H9 (cell line): Measurements from ENCODE around the gene FABP1. TPM values are rescaled to one million over a fixed set of nuclear protein-coding genes. Genes with fewer than 3 reads are reported as not detected.

Experiments
- DNase-seq: peaks from one replicate; pipeline ENCODE4 v3.0.0-alpha.2; 2017
- H2AFZ ChIP-seq: one replicate; pipeline ENCODE4 v1.6.1; 2013; ENCODE audit warnings: mild to moderate bottlenecking, low read length, control low read depth, moderate library complexity
- H2AK5ac ChIP-seq: 2 replicates; pipeline ENCODE4 v1.6.1; 2013; ENCODE audit warnings: low read length, control low read depth, mixed read lengths; ENCODE audit not compliant: insufficient read length
- H2BK120ac ChIP-seq: one replicate; pipeline ENCODE4 v1.6.1; 2013; ENCODE audit warnings: low read depth, mild to moderate bottlenecking, low read length, control low read depth, inconsistent platforms; ENCODE audit not compliant: poor library complexity, severe bottlenecking
- H2BK12ac ChIP-seq: 2 replicates; pipeline ENCODE4 v1.6.1; 2013; ENCODE audit warnings: low read length, control low read depth, mixed read lengths, low read depth; ENCODE audit not compliant: insufficient read length
- H2BK15ac ChIP-seq: 2 replicates; pipeline ENCODE4 v1.6.1; 2013; ENCODE audit warnings: low read depth, low read length, control low read depth
- H2BK20ac ChIP-seq: one replicate; pipeline ENCODE4 v1.6.1; 2013; ENCODE audit warnings: low read depth, mild to moderate bottlenecking, low read length, control low read depth, inconsistent platforms; ENCODE audit not compliant: poor library complexity, severe bottlenecking
- H2BK5ac ChIP-seq: 2 replicates; pipeline ENCODE4 v1.6.1; 2013; ENCODE audit warnings: low read length, control low read depth, mixed read lengths; ENCODE audit not compliant: insufficient read length
- H3K14ac ChIP-seq: 2 replicates; pipeline ENCODE4 v1.6.1; 2013; ENCODE audit warnings: low read length, control low read depth; ENCODE audit not compliant: insufficient read depth
- H3K18ac ChIP-seq: 2 replicates; pipeline ENCODE4 v1.6.1; 2013; ENCODE audit warnings: low read depth, mild to moderate bottlenecking, mixed read lengths, low read length, control low read depth; ENCODE audit not compliant: insufficient read length
- H3K23ac ChIP-seq: 2 replicates; pipeline ENCODE4 v1.6.1; 2013; ENCODE audit warnings: low read length, control low read depth, mixed read lengths, low read depth; ENCODE audit not compliant: insufficient read length
- H3K23me2 ChIP-seq: 2 replicates; pipeline ENCODE4 v1.6.1; 2013; ENCODE audit warnings: low read depth, mild to moderate bottlenecking, mixed read lengths, low read length, control low read depth; ENCODE audit not compliant: insufficient read length, poor library complexity, severe bottlenecking
- H3K27ac ChIP-seq: 2 replicates; pipeline ENCODE4 v1.5.1; 2013; ENCODE audit warnings: low read length, control low read depth, mixed read lengths, low read depth; ENCODE audit not compliant: insufficient read length
- H3K27me3 ChIP-seq: 2 replicates; pipeline ENCODE4 v1.6.1; 2013; ENCODE audit warnings: low read length, control low read depth, inconsistent platforms; ENCODE audit not compliant: insufficient read depth
- H3K4ac ChIP-seq: 2 replicates; pipeline ENCODE4 v1.6.1; 2013; ENCODE audit warnings: low read depth, mild to moderate bottlenecking, control low read depth, inconsistent platforms, low read length, moderate library complexity
- H3K4me1 ChIP-seq: 2 replicates; pipeline ENCODE4 v1.6.1; 2013; ENCODE audit warnings: low read length, control low read depth, inconsistent platforms; ENCODE audit not compliant: insufficient read depth
- H3K4me2 ChIP-seq: 2 replicates; pipeline ENCODE4 v1.6.1; 2013; ENCODE audit warnings: low read length, control low read depth, mixed read lengths; ENCODE audit not compliant: insufficient read length, insufficient read depth
- H3K56ac ChIP-seq: 2 replicates; pipeline ENCODE4 v1.6.1; 2013; ENCODE audit warnings: low read depth, mild to moderate bottlenecking, mixed read lengths, low read length, control low read depth; ENCODE audit not compliant: insufficient read length
- H3K79me1 ChIP-seq: 2 replicates; pipeline ENCODE4 v1.6.1; 2013; ENCODE audit warnings: low read depth, mild to moderate bottlenecking, moderate library complexity, low read length, control low read depth, inconsistent platforms; ENCODE audit not compliant: insufficient read depth, poor library complexity, severe bottlenecking
- H3K79me2 ChIP-seq: 2 replicates; pipeline ENCODE4 v1.6.1; 2013; ENCODE audit warnings: low read length, control low read depth, inconsistent platforms; ENCODE audit not compliant: insufficient read depth
- H3K9ac ChIP-seq: 2 replicates; pipeline ENCODE4 v1.6.1; 2013; ENCODE audit warnings: low read length, control low read depth, mixed read lengths; ENCODE audit not compliant: insufficient read length; ENCODE audit errors: extremely low read depth
- H3K9me3 ChIP-seq: one replicate; pipeline ENCODE4 v1.6.1; 2013; ENCODE audit warnings: low read depth, low read length, inconsistent platforms; ENCODE audit not compliant: control insufficient read depth
- H3T11ph ChIP-seq: one replicate; pipeline ENCODE4 v1.6.1; 2013; ENCODE audit warnings: mild to moderate bottlenecking, low read length, control low read depth, inconsistent platforms
- H4K20me1 ChIP-seq: one replicate; pipeline ENCODE4 v1.6.1; 2013; ENCODE audit not compliant: control insufficient read depth, insufficient read length, insufficient read depth
- H4K5ac ChIP-seq: 2 replicates; pipeline ENCODE4 v1.6.1; 2013; ENCODE audit warnings: low read depth, mild to moderate bottlenecking, mixed read lengths, low read length, control low read depth; ENCODE audit not compliant: insufficient read length
- H4K8ac ChIP-seq: replicated peaks from 2 replicates; pipeline ENCODE4 v1.6.1; 2013; ENCODE audit warnings: low read length, control low read depth, mixed read lengths, low read depth; ENCODE audit not compliant: insufficient read length
- H4K91ac ChIP-seq: 2 replicates; pipeline ENCODE4 v1.6.1; 2013; ENCODE audit warnings: low read depth, mild to moderate bottlenecking, moderate library complexity, mixed read lengths, low read length, control low read depth; ENCODE audit not compliant: insufficient read length
- H3K27ac Mint-ChIP-seq, 3 experiments: 2 replicates in 2 of 3; 3 replicates in 1 of 3; pipeline ENCODE4 v1.8.0; 2020 to 2021; ENCODE audit warnings: mixed read lengths in 3 of 3, mild to moderate bottlenecking in 1 of 3, moderate library complexity in 1 of 3
- H3K27me3 Mint-ChIP-seq: 2 replicates; pipeline ENCODE4 v1.8.0; 2021; ENCODE audit warnings: low read depth, mild to moderate bottlenecking, moderate library complexity, mixed read lengths
- H3K36me3 Mint-ChIP-seq, 3 experiments: 2 replicates in 2 of 3; 3 replicates in 1 of 3; pipeline ENCODE4 v1.8.0; 2020 to 2021; ENCODE audit warnings: low read depth in 3 of 3, mixed read lengths in 3 of 3; ENCODE audit not compliant: insufficient read depth in 1 of 3
- H3K4me1 Mint-ChIP-seq, 2 experiments: 2 replicates each; pipeline ENCODE4 v1.8.0; 2020; ENCODE audit warnings: mixed read lengths in 2 of 2
- H3K4me3 Mint-ChIP-seq, 2 experiments: 2 replicates in 1 of 2; 3 replicates in 1 of 2; pipeline ENCODE4 v1.8.0; 2020 to 2021; ENCODE audit warnings: mild to moderate bottlenecking in 2 of 2, mixed read lengths in 2 of 2, moderate library complexity in 1 of 2
- H3K9me3 Mint-ChIP-seq, 2 experiments: 2 replicates in 1 of 2; 3 replicates in 1 of 2; pipeline ENCODE4 v1.8.0; 2020; ENCODE audit warnings: mild to moderate bottlenecking in 2 of 2, mixed read lengths in 2 of 2, moderate library complexity in 1 of 2
- WGBS: extraction: QIAGEN DNeasy Blood & Tissue Kit; methylation state at CpG from one replicate; pipeline ENCODE4 v1.1.7; 2013; ENCODE audit warnings: missing lambda C conversion rate, low lambda C conversion rate, mixed read lengths; ENCODE audit not compliant: insufficient read length; ENCODE audit errors: extremely low coverage; 5-methylcytosine and 5-hydroxymethylcytosine counted together
- total RNA-seq: library from RNA; stranded (reverse); gene quantifications from 2 replicates; pipeline ENCODE4 v1.2.1, GENCODE V29; 2021
- TF ChIP-seq, protein P1 (sequence below): fragments of 200-600 bp; sonication (generic); conservative IDR thresholded peaks from 3 replicates; pipeline ENCODE4 v1.8.0; 2021; ENCODE audit warnings: antibody characterized with exemption, mild to moderate bottlenecking

Gene FABP1
- total RNA-seq, 1 experiment from 2014 or later = not detected

DNA sequence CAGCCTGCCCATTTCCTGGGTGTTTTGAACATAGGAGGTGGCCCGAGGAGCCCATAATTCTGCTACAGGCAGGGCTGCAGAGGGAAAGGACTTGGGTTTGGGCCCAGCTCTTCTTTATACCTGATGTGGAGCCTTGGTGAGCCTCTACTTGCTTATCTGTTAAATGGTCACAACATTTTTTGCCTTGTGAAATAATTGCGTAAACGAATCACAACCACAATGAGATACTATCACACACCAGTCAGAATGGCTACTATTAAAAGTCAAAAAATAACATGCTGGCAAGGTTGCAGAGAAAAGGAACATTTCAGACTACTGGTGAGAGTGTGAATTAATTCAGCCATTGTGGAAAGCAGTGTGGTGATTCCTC is 4.1 kb upstream of the FABP1 start:
- Mint-ChIP-seq H3K4me3 (no peak overlapping the region), H3K4me1 (peaks cover 0 to 4% of the 10 kb centered on the region in 2 experiments; a peak in 2 of 4 replicates), H3K9me3 (no peaks in the 10 kb centered on the region), H3K36me3 (no peaks in the 10 kb centered on the region), H3K27ac (no peak overlapping the region), H3K27me3 (peaks cover 16% of the 10 kb centered on the region)
- H3K14ac ChIP-seq = no peak overlapping the region
- no peaks in the 10 kb centered on the region for H3K23me2 ChIP-seq
- no peaks in the 10 kb centered on the region for H3K79me1 ChIP-seq
- H3K79me2 ChIP-seq = no peaks in the 10 kb centered on the region
- no peak overlapping the region for H3K4me2 ChIP-seq
- H3K18ac ChIP-seq = no peak overlapping the region
- no peak overlapping the region for H4K91ac ChIP-seq
- H3K27ac ChIP-seq = no peak overlapping the region
- no peak overlapping the region for H2BK20ac ChIP-seq
- H3T11ph ChIP-seq = no peak overlapping the region
- no peaks in the 10 kb centered on the region for H3K27me3 ChIP-seq
- no peak overlapping the region for H3K23ac ChIP-seq
- H2BK120ac ChIP-seq = no peak overlapping the region
- H4K8ac ChIP-seq = no peak overlapping the region
- no peak overlapping the region for H3K9ac ChIP-seq
- H4K20me1 ChIP-seq = no peaks in the 10 kb centered on the region
- H3K4me1 ChIP-seq = no peaks in the 10 kb centered on the region
- H4K5ac ChIP-seq = no peak overlapping the region
- no peak overlapping the region for H3K4ac ChIP-seq
- DNase-seq = no peak
- WGBS = no CpG with 5 or more reads among the region's 3 CpGs
- no peak overlapping the region for H2AK5ac ChIP-seq
- H2BK12ac ChIP-seq = no peak overlapping the region
- H3K9me3 ChIP-seq = no peaks in the 10 kb centered on the region
- no peak overlapping the region for H3K56ac ChIP-seq
- TF ChIP-seq, protein P1, sequence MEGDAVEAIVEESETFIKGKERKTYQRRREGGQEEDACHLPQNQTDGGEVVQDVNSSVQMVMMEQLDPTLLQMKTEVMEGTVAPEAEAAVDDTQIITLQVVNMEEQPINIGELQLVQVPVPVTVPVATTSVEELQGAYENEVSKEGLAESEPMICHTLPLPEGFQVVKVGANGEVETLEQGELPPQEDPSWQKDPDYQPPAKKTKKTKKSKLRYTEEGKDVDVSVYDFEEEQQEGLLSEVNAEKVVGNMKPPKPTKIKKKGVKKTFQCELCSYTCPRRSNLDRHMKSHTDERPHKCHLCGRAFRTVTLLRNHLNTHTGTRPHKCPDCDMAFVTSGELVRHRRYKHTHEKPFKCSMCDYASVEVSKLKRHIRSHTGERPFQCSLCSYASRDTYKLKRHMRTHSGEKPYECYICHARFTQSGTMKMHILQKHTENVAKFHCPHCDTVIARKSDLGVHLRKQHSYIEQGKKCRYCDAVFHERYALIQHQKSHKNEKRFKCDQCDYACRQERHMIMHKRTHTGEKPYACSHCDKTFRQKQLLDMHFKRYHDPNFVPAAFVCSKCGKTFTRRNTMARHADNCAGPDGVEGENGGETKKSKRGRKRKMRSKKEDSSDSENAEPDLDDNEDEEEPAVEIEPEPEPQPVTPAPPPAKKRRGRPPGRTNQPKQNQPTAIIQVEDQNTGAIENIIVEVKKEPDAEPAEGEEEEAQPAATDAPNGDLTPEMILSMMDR = no peak
- no peak overlapping the region for H2BK5ac ChIP-seq
- H2BK15ac ChIP-seq = no peak overlapping the region
- no peak overlapping the region for H2AFZ ChIP-seq
